D721Med (cell line): ENCODE data around the gene PLXNA4.

Experiments used
- DNase-seq: peaks from one replicate; pipeline ENCODE4 v3.0.0; 2011; ENCODE audit warnings: low spot score; ENCODE audit not compliant: insufficient read length
- FAIRE-seq: peaks from 2 replicates; lab custom pipeline; 2011; peaks lifted over from hg19 to GRCh38; lab: Jason Lieb, UNC
- CTCF ChIP-seq: IDR thresholded peaks from 2 replicates; pipeline ENCODE4 v1.5.1; 2012; ENCODE audit warnings: mild to moderate bottlenecking, control low read depth; ENCODE audit not compliant: insufficient read depth; ENCODE audit errors: missing control alignments

PLXNA4 gene

DNA sequence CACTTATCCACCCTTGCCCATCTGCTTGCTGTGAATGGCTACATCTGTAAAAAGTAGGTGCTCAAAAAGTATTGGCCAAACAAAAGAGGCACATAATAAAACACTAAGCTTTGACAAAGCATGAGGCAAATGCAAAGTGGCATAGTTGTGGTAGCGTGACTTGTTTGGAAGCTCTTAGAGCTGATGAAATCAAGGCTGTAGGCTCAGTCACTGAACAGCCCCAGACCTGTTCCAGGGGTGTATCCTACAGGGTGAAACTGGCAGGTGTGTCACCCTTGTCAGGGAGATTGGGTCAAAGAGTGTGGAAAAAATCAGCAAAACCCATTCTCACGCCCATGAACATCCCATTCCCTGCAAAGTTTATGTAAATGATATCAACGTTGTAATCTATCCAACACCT lies 427.4 kb downstream of the PLXNA4 start:
- FAIRE-seq (no peak), DNase-seq (no peak)
- TF ChIP-seq CTCF = no peak

DNA sequence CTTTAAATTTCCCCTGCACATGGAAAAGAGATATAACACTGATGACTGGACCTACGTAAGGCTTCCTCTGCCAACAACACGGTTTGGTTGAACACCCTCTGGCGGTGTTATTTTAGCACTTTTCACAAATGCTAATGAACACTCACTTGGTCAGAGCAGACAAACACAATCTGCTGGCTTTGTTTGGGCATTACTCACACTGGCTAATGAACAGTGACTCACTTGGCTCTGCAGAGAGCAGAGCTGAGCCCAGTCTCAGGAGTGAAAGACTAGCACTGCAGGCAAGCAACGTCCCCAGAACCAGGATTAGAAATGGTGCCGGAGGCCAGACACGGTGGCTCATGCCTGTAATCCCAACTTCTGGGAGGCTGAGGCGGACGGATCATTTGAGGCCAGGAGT lies 430.8 kb downstream of the PLXNA4 start:
- no peak for DNase-seq
- TF ChIP-seq CTCF = no peak
- FAIRE-seq = no peak

DNA sequence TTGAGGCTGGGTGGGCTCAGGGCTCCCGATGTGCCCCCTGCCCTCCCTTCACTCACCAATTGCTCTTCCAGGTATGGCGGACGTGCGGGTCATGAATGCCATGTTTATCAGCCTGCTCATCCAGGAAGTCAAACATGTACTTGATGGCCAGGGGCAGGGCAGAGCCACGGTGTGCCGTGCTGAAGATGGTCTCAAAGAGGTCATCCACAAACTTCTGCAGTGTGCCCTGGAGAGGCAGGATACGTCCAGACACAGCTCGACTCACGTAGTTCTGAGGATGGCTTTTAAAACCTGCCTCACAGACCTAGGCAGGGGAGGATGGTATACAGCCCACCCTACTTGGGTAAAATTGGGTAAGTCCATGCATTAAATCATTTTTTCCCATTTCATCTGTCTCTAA lies 431.2 kb downstream of the PLXNA4 start:
- no peak for FAIRE-seq
- DNase-seq = no peak
- no peak for TF ChIP-seq CTCF

GRCh38 chr7:132142006-132142405 lies 434.3 kb downstream of the PLXNA4 start:
- FAIRE-seq (no peak), DNase-seq (no peak)
- no peak for TF ChIP-seq CTCF

DNA sequence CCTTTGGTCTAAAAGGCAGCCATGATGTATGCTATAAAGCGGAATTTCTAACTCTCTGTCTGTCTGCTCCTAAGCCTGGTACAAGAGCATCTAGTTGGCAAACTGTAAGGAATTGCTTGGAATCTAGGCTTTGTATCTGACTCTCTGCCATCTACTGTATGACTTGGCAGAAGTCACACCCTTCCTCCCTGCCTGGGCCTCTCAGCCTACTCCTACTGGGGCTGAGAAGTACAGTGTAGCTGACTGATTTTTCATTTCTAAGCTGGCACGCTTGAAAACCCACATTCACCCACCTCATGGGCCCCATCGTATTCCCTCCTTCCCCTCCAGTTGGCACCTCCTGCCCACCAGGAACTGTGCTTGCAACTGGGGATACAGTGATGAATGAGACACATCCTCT lies 435.2 kb downstream of the PLXNA4 start:
- FAIRE-seq (no peak), DNase-seq (no peak)
- no peak for TF ChIP-seq CTCF

- no peak for TF ChIP-seq CTCF
- FAIRE-seq (no peak), DNase-seq (no peak)
These were observed 435.9 kb downstream of the PLXNA4 start for GRCh38 chr7:132140341-132140740.

DNA sequence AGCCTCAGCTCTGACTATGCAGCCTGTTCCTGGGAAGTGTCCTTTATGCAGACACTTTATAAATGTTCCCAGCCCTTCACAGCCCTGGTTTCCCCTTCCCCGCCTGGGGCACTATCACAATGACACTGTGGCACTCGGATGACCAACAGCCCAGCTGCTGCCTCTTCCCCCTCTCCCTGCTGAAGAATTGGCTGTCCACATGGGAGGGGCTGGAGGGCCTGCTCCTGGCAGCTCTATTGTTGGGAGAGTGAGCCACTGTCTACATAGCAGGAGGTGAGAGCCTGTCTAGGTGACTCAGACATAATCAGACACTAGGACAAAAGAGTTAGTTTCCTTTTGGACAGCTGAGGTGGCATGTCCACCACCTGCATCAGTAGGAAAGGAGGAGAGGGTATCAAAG lies 437.5 kb downstream of the PLXNA4 start:
- DNase-seq (no peak), FAIRE-seq (no peak)
- TF ChIP-seq CTCF = no peak
